Lung microvascular endothelial cell (primary cell): ENCODE measurements around the gene EMP2. TPM values are rescaled to one million over a fixed set of nuclear protein-coding genes. Genes with fewer than 3 reads are reported as not detected.
"Not testable (repeated sequence)": the region's sequence is repeated elsewhere in the genome, so short reads cannot be mapped to it uniquely, and the experiment has no call there.

Experiments
- DNase-seq, 2 donors: peaks; one replicate each; pipeline versions ENCODE4 v3.0.0 to v3.0.0-alpha.2; 2010; ENCODE audit warnings: low read depth in 2 of 2
- total RNA-seq: library from RNA; depleted of rRNA; stranded (reverse); fragments of >200 nt; gene quantifications from 2 replicates; pipeline ENCODE4 v1.2.1, GENCODE V29; 2014

Gene EMP2
- total RNA-seq, 1 donor from 2014 or later, result 32.7 TPM

DNA sequence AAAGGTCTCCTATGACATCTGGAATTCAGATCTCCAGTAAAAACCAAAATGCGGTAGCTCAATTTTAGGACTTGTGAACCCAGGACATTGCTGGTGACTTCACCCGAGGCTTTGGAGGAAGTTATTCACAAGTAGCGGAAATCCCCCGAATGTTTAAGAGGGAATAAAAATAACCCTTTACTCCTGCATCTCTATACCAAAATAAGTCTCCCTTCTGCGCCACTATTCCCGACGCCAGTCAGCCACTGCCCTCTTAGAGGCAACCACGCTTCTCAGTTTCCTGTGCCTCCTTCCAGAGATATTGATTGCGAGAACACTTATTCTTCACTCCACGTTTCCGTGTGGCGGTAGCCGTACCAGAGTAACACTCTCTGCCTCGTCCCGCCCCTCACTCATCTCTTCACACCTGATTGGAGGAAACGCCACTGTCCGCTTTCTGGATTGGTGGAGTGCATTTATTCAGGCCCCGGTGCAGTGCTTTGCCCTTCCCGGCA lies 27.4 kb downstream of the EMP2 start:
- DNase-seq, result peak in 1 of 2 donors; percentile 75

DNA sequence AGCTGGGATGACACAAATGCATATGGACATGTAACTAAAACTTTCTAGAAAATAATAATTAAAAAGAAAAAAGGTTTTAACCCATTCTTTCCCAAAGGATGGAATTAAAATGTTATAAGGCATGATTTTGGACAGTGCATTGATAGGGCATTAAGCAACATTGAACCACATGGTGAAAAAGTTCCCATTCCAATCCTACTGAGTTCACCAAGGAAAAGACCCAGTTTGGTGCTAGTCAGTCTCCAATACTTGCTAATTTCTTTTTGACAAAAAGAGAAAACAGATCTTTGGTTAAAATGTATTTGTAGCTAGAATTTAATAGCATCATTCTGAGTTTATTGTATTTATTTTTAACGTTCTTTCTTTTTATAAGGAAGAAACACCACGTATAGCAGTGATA lies 28.1 kb downstream of the EMP2 start:
- DNase-seq, result no peak

- DNase-seq, result no peak
Observed at GRCh38 chr16:10551881-10552280, 28.5 kb downstream of the EMP2 start.

DNA sequence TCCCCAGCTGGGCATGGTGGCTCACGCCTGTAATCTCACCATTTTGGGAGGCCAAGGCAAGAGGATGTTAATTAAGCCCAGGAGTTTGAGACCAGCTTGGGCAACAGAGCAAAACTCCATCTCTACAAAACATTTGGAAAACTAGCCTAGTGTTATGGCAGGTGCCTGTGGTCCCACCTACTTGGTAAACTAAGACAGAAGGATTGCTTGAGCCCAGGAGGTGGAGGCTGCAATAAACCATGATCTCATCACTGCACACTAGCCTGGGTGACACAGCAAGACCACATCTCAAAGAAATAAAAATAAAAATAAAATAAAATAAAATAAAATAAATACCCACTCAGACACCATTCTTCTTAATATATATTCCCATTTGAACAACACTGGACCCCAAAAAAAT lies 32.0 kb downstream of the EMP2 start:
- DNase-seq, result no peak

DNA sequence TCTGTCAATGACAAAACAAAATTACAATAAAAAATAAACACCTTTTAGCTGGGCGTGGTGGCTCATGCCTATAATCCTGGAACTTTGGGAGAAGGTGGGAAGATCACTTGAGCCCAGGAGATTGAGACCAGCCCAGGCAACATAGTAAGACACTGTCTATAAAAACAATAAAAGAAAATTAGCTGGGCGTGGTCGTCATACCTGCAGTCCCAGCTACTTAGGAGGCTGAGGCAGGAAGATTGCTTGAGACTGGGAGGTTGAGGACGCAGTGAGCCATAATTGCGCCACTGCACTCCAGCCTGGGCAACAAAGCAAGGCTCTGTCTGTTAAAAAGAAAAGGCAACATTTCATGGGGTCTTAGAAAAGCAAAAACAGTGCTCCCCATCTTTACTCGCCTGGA lies 32.7 kb downstream of the EMP2 start:
- no peak for DNase-seq

- no peak for DNase-seq
Observed at GRCh38 chr16:10543231-10543977, 37.0 kb downstream of the EMP2 start.

DNA sequence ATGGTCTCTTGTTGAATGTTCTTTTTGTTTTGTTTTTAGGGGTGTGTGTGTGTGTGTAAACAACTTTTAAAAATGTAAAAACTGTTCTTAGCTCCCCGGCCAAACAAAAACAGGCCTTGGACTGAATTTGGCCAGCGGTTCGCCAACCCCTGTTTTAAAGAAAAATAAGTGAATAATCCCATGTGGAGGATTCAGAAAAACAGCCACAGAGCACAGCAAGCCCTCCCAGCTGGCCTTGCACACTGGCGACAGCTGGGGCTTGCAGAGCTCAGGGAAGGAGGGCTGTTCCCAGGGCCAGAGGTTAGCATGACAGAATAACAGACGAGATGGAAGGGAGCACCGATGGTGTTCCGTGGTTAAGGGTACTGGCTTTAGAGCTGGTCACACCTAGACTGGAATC lies 39.0 kb downstream of the EMP2 start:
- DNase-seq, result no peak

GRCh38 chr16:10539793-10540192 lies 40.6 kb downstream of the EMP2 start:
- DNase-seq, result no peak

DNA sequence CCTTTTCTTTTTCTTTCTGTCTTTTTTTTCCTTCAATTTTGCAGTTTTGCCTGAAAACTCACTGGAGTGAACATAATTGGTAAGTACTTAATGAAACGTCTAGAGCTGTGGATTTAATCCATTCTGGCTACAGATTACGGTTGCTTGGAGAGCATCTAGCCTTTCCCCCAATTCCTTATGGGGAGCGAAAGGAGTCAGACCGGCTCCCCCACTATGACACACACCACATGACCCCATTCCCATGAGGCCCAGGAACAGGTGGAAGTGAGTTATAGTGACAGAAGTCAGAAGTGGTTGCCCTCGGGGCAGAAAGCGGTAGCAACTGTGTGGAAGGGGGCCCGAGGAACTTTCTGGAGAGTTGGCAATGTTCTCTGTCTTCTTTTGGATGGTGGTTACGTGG lies 41.2 kb downstream of the EMP2 start:
- DNase-seq, result no peak

DNA sequence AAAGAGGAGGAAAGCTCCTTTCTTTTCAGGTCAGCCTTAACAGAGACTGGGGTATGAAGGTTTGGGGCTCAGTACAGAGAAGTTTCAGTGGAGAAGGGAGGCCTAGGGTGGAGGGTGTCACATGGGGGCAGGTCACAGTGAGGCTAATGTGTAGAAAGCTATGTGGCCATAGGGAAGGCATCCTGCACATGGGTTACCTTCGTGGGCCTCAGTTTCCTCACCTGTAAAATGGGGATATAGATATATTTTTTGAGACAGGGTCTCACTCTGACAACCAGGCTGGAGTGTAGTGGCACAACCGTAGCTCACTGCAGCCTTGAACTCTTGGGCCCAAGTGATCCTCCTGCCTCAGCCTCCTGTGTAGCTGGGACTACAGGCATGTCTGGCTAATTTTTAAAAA lies 41.8 kb downstream of the EMP2 start:
- DNase-seq, result no peak

DNA sequence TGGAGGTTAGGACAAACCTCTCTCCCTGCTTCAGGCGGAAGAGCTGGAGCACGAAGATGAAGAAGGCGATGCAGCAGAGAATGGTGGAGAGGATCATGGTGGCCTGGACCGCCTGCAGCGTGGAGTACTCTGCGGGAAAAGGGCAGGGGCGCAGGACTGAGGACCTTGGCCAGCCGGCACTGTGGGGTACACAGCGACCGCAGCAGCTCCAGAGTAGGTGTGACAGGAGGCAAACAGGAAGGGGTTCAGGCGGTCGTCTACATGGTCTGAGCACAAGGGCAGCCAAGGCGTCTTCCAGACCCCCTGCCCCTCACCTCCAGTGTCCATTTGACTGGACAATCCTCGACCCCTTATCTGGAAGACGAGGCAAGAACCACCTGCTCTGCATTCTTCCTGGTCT lies 42.5 kb downstream of the EMP2 start:
- no peak for DNase-seq

DNA sequence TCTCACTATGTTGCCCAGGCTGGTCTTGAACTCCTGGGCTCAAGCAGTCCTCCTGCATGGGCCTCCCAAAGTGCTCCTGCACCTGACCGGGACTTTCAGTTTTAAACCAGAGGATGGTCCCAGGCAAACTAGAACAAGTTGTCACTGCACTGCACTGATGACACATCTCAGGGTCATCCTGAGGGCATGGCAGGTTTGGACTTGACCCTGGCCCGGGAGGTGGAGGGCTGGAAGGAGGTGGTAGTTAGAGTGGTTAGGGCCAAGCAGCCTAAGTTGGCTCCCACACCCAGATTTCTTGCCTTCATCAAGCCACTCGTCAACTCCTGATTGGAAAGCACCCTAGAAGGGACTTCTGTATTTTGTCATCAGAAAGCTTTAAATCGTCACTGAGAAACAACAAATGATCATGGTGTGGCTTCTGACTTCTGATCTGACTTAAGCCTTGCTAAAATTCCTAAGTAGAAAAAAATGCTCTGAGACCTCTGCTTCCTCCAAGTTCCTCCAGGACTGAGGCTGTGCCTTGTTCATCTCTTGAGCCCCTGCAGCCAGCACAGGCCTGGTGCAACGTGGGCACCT lies 43.5 kb downstream of the EMP2 start:
- DNase-seq, result no peak

DNA sequence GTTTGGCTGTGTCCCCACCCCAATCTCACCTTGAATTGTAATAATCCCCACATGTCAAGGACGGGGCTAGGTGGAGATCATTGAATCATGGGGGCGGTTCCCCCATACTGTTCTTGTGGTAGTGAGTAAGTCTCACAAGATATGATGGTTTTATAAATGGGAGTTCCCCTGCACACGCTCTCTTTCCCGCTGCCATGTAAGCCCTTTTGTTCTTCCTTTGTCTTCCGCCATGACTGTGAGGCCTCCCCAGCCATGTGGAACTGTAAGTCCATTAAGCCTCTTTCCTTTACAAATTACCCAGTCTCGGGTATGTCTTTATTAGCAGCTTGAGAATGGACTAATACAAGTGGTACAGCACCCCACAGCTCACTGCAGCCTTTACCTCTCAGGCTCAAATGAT lies 44.1 kb downstream of the EMP2 start:
- not testable (repeated sequence) for DNase-seq

- DNase-seq, result no peak
Observed at GRCh38 chr16:10535461-10535860, 44.9 kb downstream of the EMP2 start.

- no peak for DNase-seq
Observed at GRCh38 chr16:10534748-10535147, 45.6 kb downstream of the EMP2 start.

- peak; percentile 74 to 79 for DNase-seq
Observed at GRCh38 chr16:10533612-10534011, 46.8 kb downstream of the EMP2 start.

DNA sequence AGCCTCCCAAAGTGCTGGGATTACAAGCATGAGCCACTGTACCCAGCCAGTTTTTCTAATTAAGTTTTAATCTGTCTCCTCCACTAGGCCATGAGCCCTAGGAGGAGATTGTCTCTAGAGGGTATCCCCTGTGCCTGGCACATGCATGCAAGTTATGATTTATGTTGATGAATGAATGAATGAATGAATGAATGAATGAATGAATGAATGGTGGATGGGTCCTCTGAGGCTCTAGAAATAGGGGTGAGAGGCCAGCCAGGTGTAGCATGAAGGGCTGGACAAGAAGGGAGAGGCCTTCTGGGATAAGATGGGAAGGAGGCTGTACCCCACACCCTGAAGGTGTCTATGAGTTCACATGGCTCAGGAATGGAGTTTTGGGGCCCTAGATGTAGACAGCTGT lies 48.8 kb downstream of the EMP2 start:
- DNase-seq, result no peak

DNA sequence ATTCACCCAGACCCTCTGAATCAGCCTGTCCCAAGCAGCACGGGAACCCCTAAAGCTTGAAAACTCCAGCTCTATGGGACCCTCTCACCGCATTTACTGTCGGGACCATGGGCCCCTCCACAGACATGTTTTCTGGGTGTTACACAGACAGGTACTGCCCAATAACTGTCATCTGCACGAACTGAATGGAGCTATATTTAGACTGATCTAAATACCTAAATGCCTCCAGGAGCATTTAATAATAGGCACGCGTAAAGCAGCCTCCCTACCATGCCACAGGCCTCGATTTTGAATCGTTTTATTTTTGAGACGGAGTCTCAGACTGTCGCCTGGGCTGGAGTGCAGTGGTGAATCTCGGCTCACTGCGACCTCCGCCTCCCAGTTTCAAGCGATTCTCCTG lies 49.7 kb downstream of the EMP2 start:
- DNase-seq, result no peak

DNA sequence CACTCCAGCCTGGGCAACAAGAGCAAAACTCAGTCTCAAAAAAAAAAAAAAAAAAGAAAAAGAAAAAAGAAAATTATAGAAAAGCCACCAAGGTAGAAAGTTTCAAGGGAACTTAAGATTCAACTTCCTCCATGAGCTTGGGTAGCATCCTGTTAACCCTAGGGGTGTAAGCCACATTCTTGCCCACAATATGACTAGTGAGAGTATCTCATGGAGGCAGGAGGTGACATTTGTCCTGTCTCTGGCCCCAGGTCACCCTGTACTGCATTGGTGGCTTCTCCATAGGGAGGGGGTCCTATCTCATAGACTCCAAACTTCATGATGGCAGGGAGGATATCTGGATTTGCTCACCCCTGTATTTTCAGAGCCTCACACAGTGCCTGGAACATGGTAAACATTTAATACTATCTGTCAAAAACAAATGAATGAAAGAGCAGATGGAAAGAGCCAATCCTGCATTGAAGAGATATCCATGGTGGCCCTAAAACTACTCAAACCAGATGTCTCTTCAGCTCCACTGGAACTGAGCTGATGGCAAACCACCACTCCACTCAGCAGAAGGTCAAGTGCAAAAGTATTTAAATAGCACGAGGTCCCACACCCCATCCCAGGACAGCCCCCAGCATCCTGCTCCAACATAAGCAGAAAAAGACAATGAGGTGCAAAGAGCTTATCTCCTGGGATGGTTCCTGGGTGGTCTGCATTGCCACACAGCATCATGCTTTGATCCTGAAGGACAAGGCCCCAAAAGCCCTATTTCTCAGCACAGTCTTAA lies 50.3 kb downstream of the EMP2 start:
- DNase-seq, result no peak

- no peak for DNase-seq
Observed at GRCh38 chr16:10528635-10529034, 51.8 kb downstream of the EMP2 start.

GRCh38 chr16:10526962-10527361 lies 53.4 kb downstream of the EMP2 start:
- DNase-seq, result no peak

- no peak for DNase-seq
Observed at GRCh38 chr16:10525214-10525825, 55.1 kb downstream of the EMP2 start.
